T-helper 1 cell treated with Interleukin-12 subunit alpha and Interleukin-12 subunit beta and Interleukin-4 antibody, amounts not matched to agents 30 ng/mL and 1 ng/mL, for 36 hours (primary cell): ENCODE data around the gene CDH4. TPM values are rescaled to one million over a fixed set of nuclear protein-coding genes. Genes with fewer than 3 reads are reported as not detected.

Experiments used
- intact Hi-C: fragments of 100-400 bp; cut with micrococcal nuclease; formaldehyde crosslinking; loops from one replicate; pipeline ENCODE4 v1.15.1; 2024
- total RNA-seq: library from RNA; stranded (reverse); gene quantifications from 2 replicates; pipeline ENCODE4 v1.2.3, GENCODE V29; 2022

CDH4 gene
- total RNA-seq, 1 donor from 2014 or later, result not detected

- intact Hi-C loops, result no loop called here
Measured at GRCh38 chr20:61281286-61281795, 29.3 kb downstream of the CDH4 start.

- intact Hi-C loops, result no loop called here
Measured at GRCh38 chr20:61284752-61285151, 32.7 kb downstream of the CDH4 start.

GRCh38 chr20:61285152-61285645 is 33.1 kb downstream of the CDH4 start:
- intact Hi-C loops, result no loop called here

GRCh38 chr20:61285691-61286090 is 33.6 kb downstream of the CDH4 start:
- intact Hi-C loops, result no loop called here

GRCh38 chr20:61287583-61288275 is 35.7 kb downstream of the CDH4 start:
- intact Hi-C loops, result no loop called here

GRCh38 chr20:61288331-61288784 is 36.3 kb downstream of the CDH4 start:
- intact Hi-C loops, result no loop called here

GRCh38 chr20:61289166-61289565 is 37.1 kb downstream of the CDH4 start:
- intact Hi-C loops, result no loop called here

GRCh38 chr20:61290721-61291120 is 38.7 kb downstream of the CDH4 start:
- intact Hi-C loops, result no loop called here

- intact Hi-C loops, result no loop called here
Measured at GRCh38 chr20:61291166-61291829, 39.2 kb downstream of the CDH4 start.

GRCh38 chr20:61292391-61292790 is 40.3 kb downstream of the CDH4 start:
- intact Hi-C loops, result no loop called here

- intact Hi-C loops, result no loop called here
Measured at GRCh38 chr20:61292821-61293612, 41.0 kb downstream of the CDH4 start.

GRCh38 chr20:61293951-61294350 is 41.9 kb downstream of the CDH4 start:
- intact Hi-C loops, result no loop called here

GRCh38 chr20:61295249-61295648 is 43.2 kb downstream of the CDH4 start:
- intact Hi-C loops, result no loop called here

- intact Hi-C loops, result no loop called here
Measured at GRCh38 chr20:61295682-61296628, 43.9 kb downstream of the CDH4 start.

GRCh38 chr20:61296629-61297019 is 44.6 kb downstream of the CDH4 start:
- intact Hi-C loops, result no loop called here

GRCh38 chr20:61297491-61297890 is 45.4 kb downstream of the CDH4 start:
- intact Hi-C loops, result no loop called here

GRCh38 chr20:61297986-61298385 is 45.9 kb downstream of the CDH4 start:
- intact Hi-C loops, result no loop called here

GRCh38 chr20:61298661-61299060 is 46.6 kb downstream of the CDH4 start:
- intact Hi-C loops, result no loop called here

- intact Hi-C loops, result no loop called here
Measured at GRCh38 chr20:61299104-61299503, 47.0 kb downstream of the CDH4 start.

- intact Hi-C loops, result no loop called here
Measured at GRCh38 chr20:61299618-61300017, 47.6 kb downstream of the CDH4 start.

GRCh38 chr20:61300293-61300692 is 48.2 kb downstream of the CDH4 start:
- intact Hi-C loops, result no loop called here
